H1 (cell line): ENCODE measurements around the gene PRELID2.

Experiments
- JUND ChIP-seq: IDR thresholded peaks from 2 replicates; pipeline ENCODE4 v1.6.1; 2011; ENCODE audit warnings: mild to moderate bottlenecking, improper control_type of control experiment, low read length
- POLR2AphosphoS5 ChIP-seq: IDR thresholded peaks from 2 replicates; pipeline ENCODE4 v1.6.1; 2011; ENCODE audit warnings: low read depth, low read length
- TF ChIP-seq, protein P1 (sequence below), 3 experiments: IDR thresholded peaks; 1 replicate in 2 of 3; 2 replicates in 1 of 3; pipeline versions ENCODE4 v1.5.1 to v1.6.1; 2011; ENCODE audit warnings: low read length in 3 of 3, mild to moderate bottlenecking in 3 of 3, inconsistent platforms in 2 of 3, low read depth in 1 of 3, moderate library complexity in 1 of 3; ENCODE audit not compliant: insufficient read depth in 1 of 3; ENCODE audit errors: control extremely low read depth in 1 of 3

DNA sequence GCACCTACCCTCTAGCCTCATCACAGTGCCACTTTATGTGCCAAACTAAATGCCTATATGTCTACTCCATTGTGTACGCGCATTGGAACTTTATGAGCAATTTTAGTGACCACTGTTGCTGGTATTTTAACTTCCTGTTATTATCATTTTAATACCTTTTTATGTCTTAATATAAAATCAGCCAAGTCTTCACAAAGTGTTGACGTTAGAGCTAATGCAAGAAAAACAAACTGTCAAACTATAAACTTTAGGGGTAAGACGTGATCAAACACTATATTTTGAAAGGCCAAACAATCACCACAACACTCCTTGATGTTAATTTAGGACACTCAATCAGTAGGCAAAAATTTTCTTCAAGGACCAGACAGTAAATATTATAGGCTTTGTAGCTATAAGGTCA, 73.9 kb downstream of the PRELID2 start:
- no peak for TF ChIP-seq POLR2AphosphoS5
- TF ChIP-seq, protein P1, sequence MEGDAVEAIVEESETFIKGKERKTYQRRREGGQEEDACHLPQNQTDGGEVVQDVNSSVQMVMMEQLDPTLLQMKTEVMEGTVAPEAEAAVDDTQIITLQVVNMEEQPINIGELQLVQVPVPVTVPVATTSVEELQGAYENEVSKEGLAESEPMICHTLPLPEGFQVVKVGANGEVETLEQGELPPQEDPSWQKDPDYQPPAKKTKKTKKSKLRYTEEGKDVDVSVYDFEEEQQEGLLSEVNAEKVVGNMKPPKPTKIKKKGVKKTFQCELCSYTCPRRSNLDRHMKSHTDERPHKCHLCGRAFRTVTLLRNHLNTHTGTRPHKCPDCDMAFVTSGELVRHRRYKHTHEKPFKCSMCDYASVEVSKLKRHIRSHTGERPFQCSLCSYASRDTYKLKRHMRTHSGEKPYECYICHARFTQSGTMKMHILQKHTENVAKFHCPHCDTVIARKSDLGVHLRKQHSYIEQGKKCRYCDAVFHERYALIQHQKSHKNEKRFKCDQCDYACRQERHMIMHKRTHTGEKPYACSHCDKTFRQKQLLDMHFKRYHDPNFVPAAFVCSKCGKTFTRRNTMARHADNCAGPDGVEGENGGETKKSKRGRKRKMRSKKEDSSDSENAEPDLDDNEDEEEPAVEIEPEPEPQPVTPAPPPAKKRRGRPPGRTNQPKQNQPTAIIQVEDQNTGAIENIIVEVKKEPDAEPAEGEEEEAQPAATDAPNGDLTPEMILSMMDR (IDR thresholded peaks at IDR 0.05; ENCODE audit: control extremely low read depth in 1 of 3, insufficient read depth in 1 of 3, low read depth in 1 of 3, low read length in 3 of 3): no peak
- no peak for TF ChIP-seq JUND
